HG02938 (cell line): ENCODE data around the gene RSPH1.
"Not testable (repeated sequence)": the region's sequence is repeated elsewhere in the genome, so short reads cannot be mapped to it uniquely, and the experiment has no call there.

Experiments
- ATAC-seq: cut with Tn5 transposase; IDR thresholded peaks from one replicate; pipeline ENCODE4 v1.9.1; 2021; ENCODE audit warnings: mild to moderate bottlenecking, moderate library complexity; ENCODE audit not compliant: unreplicated experiment

Gene RSPH1

DNA sequence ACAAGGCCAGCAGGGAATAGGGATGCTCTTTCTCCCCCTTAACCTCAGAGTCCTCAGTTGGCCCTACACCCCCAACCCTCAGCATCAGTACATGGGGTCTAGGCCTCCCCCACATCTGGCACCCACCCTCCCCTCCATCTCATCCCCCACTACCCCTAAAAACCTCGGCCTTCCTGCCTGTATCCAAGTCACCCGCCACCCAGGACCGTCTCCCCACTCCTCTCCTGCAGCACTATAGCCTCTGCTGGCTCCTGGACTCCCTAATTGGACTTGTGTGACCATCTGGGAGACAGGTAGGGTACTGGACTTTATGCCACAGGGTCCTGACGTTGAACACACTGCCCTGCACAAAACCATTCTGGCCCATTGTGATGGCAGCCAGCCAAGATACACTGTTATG is 6.0 kb downstream of the RSPH1 start:
- ATAC-seq, result no peak

DNA sequence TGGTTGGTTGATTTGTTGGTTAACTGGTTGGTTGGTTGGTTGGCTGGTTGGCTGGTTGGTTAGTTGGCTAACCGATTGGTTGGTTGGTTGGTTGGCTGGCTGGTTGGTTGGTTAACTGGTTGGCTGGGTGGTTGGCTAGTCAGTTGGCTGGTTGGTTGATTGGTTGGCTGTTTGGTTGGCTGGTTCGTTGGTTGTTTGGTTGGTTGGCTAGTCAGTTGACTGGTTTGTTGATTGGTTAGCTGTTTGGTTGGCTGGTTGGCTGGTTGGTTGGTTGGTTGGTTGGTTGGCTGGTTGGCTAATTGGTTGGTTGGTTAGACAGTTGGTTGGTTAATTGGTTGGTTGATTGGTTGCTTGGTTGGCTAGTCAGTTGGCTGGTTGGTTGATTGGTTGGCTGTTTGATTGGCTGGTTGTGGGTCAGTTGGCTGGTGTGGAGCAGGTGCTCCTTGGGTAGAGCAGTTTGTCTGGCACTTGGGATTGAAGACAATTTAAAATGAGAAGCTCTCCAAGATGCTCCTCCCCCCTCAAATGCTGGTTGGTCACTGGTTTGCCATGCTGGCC is 6.9 kb downstream of the RSPH1 start:
- ATAC-seq, result no peak

GRCh38 chr21:42486531-42486930 is 9.5 kb downstream of the RSPH1 start:
- no peak for ATAC-seq

DNA sequence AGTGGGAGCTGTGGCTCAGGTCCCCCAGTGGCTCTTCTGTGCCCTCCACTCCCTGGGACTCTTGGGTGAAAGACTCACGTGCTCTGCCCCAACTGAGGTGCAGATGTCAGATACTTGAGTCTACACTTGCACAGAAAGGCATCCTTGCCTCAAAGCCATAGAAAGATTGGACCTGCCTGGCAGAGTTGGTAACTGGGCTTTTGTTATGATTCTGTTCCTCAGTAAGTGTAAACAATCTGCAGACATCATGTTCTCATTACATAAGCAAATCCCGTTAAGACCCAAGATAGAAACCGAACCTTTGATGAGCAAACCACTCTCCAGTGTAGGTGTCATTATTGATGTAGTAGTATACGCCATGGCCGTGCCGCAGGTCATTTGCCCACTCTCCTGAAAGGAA is 10.0 kb downstream of the RSPH1 start:
- ATAC-seq, result no peak

DNA sequence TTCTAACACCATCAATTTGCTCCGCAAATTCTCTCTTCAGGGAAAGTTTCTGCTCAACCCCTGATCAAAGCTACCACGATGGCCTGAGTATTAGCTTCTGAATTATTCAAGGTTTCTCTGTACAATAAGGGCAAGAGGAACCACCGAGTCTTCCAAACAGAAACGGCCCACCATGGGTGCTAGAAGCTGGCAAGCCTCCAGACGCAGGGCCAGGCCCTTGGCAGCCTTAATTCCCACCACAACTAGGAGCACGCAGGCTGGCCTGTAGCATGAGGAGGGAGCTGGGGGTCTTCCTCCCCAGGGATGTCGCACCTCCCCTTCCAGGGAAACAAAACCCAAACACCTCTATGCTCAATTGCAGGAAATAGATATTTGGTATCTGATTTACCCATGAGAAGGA is 11.1 kb downstream of the RSPH1 start:
- ATAC-seq, result no peak

- ATAC-seq, result no peak
Measured at GRCh38 chr21:42481169-42481568, 14.9 kb downstream of the RSPH1 start.

- ATAC-seq, result no peak
Measured at GRCh38 chr21:42480736-42481135, 15.3 kb downstream of the RSPH1 start.

DNA sequence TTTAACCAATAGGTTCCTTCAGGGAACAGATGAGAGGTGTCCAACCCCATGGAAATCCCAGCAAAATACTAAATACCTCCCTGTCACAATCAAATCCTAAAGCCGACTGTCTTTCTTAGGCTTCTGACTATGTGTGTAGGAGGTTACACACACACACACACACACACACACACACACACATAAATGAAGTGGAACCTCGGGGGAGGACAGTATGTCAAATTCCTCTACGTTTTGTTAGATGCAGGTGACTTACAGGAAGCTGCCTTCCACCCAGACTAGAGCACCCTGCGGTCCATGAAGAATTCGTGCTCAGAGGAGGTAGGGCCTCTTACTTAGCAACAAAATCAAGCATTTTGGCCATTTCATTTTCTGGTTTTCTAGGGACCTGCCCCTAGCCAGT is 16.4 kb downstream of the RSPH1 start:
- ATAC-seq, result no peak

GRCh38 chr21:42478504-42478903 is 17.5 kb downstream of the RSPH1 start:
- no peak for ATAC-seq

- no peak for ATAC-seq
Measured at GRCh38 chr21:42476388-42477331, 19.4 kb downstream of the RSPH1 start.

DNA sequence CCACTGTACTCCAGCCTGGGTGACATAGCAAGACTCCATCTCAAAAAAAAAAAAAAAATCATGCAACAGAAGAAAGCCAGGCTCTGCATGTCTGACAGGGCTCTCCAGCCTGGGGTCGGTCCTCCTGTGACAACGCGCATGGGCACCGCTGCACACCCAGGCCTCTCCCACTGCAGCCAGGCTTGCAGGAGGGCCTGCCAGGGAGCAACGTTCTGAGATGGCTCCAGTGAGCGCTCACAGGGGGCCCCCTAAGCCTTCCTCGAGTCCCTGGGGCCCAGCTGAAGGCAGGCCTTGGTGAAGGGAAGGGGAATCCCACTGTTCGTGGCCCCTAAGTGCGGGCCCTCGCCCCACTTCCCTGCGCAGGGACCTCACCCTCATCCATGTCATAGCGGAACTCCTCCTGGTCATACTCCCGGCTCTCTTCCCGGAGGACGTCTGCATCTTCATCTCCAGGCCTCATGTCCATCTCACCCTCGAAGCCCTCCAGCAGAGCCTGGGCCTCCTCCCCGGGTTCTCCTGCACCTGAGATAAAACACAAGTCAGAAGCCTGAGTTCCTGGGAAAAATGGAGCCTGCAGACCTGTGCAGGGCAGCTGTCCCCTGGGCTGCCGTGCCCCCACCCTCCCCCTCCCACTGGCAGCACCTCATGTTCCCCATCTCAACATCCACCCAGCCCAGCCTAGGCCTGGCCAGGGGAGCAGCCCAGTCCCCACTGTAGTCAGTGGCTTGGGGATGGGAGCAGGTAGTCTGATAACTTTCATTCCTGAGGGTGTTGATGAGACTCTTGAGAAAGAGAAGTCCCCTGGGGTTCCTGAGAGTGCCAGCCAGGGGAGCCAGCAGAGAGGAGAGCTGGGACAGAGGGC is 20.3 kb downstream of the RSPH1 start:
- ATAC-seq, result no peak

- no peak for ATAC-seq
Measured at GRCh38 chr21:42475036-42475435, 21.0 kb downstream of the RSPH1 start.

DNA sequence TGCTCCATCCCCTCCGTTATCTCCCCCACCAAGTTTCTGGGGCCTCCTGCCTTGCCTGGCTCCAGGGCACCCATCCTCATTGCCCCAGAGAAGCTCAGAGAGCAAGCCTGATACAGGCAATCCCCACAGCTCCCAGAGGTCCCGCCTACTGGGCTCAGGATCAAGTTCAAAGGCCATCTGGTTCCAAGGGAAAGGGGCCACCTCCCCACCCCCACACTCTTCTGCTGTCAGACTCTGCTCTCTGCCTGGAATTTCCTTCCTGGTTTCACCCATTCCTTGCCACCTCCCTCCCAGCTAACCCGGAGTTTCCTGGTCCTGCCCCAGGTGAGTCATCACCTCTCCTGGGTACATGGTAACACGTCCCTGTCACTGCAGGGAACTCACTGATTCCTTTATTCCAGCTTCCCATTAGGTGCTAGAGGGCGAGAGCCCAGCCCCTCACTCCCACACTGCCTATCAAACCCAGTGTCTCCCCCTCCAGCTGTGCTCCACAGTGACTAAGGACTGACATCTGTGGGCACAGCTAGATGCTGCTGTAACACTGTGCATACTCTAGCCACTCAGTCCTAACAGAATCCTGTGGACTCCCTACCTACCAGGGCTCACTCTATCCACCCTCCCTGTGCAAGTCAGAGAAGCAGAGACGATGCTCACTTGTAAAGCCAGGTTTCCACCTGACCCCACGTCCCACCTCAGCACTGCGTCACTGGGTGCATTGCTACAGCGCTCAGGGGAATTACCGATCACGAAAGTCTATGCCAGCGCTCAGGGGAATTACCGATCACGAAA is 21.8 kb downstream of the RSPH1 start:
- peak; percentile 55 for ATAC-seq

DNA sequence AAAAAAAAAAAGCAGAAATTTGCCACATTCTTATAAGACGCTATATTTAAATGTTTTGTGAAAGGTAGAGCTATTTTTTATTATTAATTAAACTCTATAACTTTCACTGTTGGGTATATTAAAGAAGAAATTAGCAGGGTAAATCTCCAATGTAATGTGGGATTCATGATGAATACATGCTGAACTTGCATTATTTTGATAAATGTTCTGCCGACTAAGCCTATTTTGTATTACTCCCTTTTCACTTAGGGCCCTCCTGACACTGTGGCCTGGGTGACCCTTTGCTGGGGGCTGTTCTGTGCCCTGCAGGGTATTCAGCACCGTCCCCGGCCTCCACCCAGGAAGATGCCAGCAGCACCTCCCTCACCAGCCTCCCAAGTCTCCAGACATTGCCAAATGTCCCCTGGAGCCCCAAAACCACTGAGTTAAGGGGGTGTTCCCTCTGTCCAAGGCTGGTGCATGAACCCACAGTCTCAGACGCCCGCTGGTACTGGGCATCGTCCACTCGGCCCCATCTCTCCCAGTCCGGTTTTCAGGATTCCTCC is 22.5 kb downstream of the RSPH1 start:
- ATAC-seq, result no peak

DNA sequence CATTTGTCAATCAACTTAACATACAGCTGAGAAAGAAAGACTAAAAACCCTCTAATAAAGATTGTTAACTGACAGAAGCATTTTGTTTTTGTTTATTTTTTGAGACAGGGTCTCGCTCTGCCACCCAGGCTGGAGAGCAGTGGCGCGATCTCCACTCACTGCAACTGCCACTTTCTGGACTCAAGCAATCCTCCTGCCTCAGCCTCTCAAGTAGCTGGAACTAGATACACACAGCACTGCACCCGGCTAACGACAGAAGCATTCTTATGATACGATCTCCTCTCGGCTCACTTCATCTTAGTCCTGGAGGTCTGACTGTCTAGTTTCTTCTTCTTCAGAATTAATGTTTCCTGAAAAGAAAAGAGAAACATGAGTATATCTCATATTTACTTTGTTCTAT is 23.5 kb downstream of the RSPH1 start:
- no peak for ATAC-seq

- no peak for ATAC-seq
Measured at GRCh38 chr21:42471716-42472330, 24.2 kb downstream of the RSPH1 start.

DNA sequence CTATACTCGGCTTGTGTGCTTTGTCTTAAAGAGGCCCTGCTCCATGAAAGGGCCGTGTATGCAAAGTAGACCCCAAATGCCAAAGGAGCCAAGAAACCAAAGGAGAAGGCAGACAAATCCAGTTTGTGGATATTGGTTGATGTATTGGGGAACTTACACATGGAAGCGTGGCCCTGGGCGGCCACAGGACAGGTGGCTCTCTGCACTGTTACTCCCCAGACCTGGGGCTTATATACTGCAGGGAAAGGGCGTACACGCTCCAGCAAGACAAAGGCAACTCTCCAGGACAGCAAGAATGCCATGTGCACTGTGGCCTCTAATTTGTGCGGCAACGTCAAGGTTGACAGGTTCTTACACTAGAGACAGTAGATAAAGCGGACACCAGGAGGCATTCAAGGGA is 24.8 kb downstream of the RSPH1 start:
- no peak for ATAC-seq

DNA sequence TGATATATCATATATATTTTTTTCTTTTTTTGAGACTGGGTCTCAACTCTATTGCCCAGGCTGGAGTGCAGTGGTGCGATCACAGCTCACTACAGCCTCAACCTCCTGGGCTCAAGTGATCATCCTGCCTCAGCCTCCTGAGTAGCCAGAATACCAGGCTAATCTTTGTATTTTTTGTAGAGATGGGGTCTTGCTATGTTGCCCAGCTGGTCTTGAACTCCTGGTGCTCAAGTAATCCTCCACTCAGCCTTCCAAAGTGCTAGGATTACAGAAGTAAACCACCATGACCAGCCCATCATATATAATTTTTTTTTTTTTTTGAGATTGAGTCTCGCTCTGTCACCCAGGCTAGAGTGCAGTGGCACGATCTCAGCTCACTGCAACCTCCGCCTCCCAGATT is 26.3 kb downstream of the RSPH1 start:
- not testable (repeated sequence) for ATAC-seq

DNA sequence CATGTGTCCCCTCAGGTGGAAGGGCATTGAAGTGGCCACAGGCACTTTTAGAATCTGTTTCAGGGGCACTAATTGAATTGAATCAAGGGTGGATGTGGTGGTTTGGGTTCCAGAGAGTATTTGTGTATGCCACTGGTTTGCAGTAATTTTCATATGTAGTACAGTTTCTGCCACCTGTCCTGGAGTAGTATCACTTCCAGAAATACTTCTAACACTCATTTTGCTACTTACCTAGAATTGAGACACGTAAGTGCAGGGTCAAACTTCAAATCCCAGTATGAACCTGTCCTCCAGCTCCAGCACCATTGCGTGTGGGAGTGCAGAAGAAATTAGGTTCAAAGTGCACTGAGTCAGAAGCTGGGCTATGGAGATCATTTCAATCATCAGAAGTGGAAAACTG is 26.8 kb downstream of the RSPH1 start:
- no peak for ATAC-seq

DNA sequence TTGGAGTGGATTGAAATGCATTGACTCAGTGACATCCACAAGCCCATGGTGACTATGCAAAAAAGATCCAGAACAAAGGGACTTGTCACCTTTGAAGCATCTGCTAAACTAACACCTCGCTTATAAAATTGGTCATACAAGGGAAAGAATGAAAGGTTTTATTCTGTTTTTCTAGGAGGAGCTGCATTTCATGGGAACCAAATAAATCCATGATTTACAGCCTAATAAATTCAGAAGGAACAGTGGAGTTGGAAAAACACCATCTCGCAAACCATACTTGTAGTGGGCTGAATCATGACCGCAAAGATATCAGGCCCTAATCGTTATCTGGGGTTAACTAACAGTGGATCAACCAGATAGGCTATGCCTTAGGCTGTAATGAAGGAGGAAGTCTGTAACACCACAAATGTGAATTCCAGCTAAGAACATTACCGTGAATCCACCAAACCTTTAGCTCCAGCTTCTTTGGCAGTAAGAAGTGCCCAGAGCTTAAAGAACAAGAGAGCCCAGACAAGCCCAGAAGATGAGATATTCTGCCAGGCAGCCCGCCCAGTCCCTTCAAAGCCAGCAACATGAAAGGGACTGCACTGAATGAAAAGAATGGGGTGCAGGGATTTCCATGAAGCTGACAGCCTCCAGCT is 27.4 kb downstream of the RSPH1 start:
- no peak for ATAC-seq
